Gastrocnemius medialis (tissue), 4 donors: ENCODE measurements around the gene TMEM255B. TPM values are rescaled to one million over a fixed set of nuclear protein-coding genes. Genes with fewer than 3 reads are reported as not detected.

ENCODE experiments used
- ATAC-seq, 2 donors: fragments of 150-250 bp; one replicate each; pipeline ENCODE4 v1.9.1; 2016
- DNase-seq, 2 donors: peaks; one replicate each; pipeline ENCODE4 v3.0.0-alpha.2; 2019
- H3K27ac ChIP-seq, 4 donors: fragments of 200-600 bp; sonication (generic); 1 replicate in 1 of 4; 2 replicates in 3 of 4; pipeline ENCODE4 v1.5.1; 2016 to 2018; ENCODE audit warnings: mild to moderate bottlenecking in 2 of 4, moderate library complexity in 1 of 4
- H3K27me3 ChIP-seq, 3 donors: fragments of 200-600 bp; sonication (generic) in 2 of 3; 1 replicate in 1 of 3; 2 replicates in 2 of 3; pipeline versions ENCODE4 v1.5.1 to v1.6.0; 2016 to 2019; ENCODE audit warnings: mild to moderate bottlenecking in 1 of 3, moderate library complexity in 1 of 3
- H3K36me3 ChIP-seq, 2 donors: fragments of 200-600 bp; sonication (generic) in 1 of 2; one replicate each; pipeline ENCODE4 v1.5.1; 2017 to 2018
- H3K4me1 ChIP-seq, 2 donors: fragments of 200-600 bp; sonication (generic) in 1 of 2; one replicate each; pipeline ENCODE4 v1.5.1; 2016 to 2017; ENCODE audit warnings: mild to moderate bottlenecking in 2 of 2
- H3K4me3 ChIP-seq, 4 donors: fragments of 200-600 bp; sonication (generic) in 3 of 4; 1 replicate in 1 of 4; 2 replicates in 3 of 4; pipeline ENCODE4 v1.5.1; 2016 to 2019; ENCODE audit warnings: mild to moderate bottlenecking in 2 of 4
- H3K9me3 ChIP-seq, 3 donors: fragments of 200-600 bp; sonication (generic) in 2 of 3; 1 replicate in 1 of 3; 2 replicates in 2 of 3; pipeline ENCODE4 v1.5.1; 2016 to 2019
- CTCF ChIP-seq, 5 experiments: fragments of 450-650 bp in 3 of 5; fragments of 200-600 bp in 2 of 5; sonication (generic) in 2 of 5; IDR thresholded peaks in 4 of 5; conservative IDR thresholded peaks in 1 of 5; 1 replicate in 4 of 5; 2 replicates in 1 of 5; pipeline ENCODE4 v1.5.1; 2016 to 2019; ENCODE audit warnings: antibody characterized with exemption in 5 of 5, mild to moderate bottlenecking in 3 of 5, moderate library complexity in 3 of 5
- POLR2A ChIP-seq, 2 donors: fragments of 450-650 bp; IDR thresholded peaks; one replicate each; pipeline ENCODE4 v1.6.1; 2017; ENCODE audit warnings: antibody characterized with exemption in 2 of 2, mild to moderate bottlenecking in 2 of 2, moderate library complexity in 2 of 2
- in situ Hi-C, 4 donors: fragments of 200-750 bp; cut with MboI; loops; one replicate each; pipeline versions ENCODE4 v1.15.0 to v1.8.0; 2017; ENCODE audit warnings: low sequenced_read_pairs in 4 of 4
- intact Hi-C: fragments of 100-400 bp; cut with DNase I; formaldehyde crosslinking; loops from one replicate; pipeline ENCODE4 v1.15.1; 2023; ENCODE audit warnings: low total_unique reads
- total RNA-seq, 4 donors: library from RNA; depleted of rRNA; stranded (reverse); fragments of >200 nt; gene quantifications; one replicate each; pipeline versions ENCODE4 v1.1.0 to v1.2.3, GENCODE V29; 2016

Gene TMEM255B
- total RNA-seq, 4 donors from 2014 or later: 0.36 to 1.8 (median 0.59) TPM

GRCh38 chr13:113810640-113811039, 51.6 kb downstream of the TMEM255B start:
- ATAC-seq: no peak
- no peak overlapping the region for H3K4me3 ChIP-seq
- no peaks in the 10 kb centered on the region for H3K36me3 ChIP-seq
- in situ Hi-C loops (no loop called here), intact Hi-C loops (no loop called here)
- peaks cover 0 to 4% (median 0%) of the 10 kb centered on the region in 3 donors for H3K9me3 ChIP-seq
- no peak overlapping the region for H3K27ac ChIP-seq
- DNase-seq: no peak
- H3K4me1 ChIP-seq: no peaks in the 10 kb centered on the region
- H3K27me3 ChIP-seq: no peaks in the 10 kb centered on the region
- no peak for TF ChIP-seq CTCF (IDR thresholded peaks at IDR 0.05 in 4 of 5, conservative IDR thresholded peaks at IDR 0.05 in 1 of 5)
- TF ChIP-seq POLR2A (IDR thresholded peaks at IDR 0.05): no peak

DNA sequence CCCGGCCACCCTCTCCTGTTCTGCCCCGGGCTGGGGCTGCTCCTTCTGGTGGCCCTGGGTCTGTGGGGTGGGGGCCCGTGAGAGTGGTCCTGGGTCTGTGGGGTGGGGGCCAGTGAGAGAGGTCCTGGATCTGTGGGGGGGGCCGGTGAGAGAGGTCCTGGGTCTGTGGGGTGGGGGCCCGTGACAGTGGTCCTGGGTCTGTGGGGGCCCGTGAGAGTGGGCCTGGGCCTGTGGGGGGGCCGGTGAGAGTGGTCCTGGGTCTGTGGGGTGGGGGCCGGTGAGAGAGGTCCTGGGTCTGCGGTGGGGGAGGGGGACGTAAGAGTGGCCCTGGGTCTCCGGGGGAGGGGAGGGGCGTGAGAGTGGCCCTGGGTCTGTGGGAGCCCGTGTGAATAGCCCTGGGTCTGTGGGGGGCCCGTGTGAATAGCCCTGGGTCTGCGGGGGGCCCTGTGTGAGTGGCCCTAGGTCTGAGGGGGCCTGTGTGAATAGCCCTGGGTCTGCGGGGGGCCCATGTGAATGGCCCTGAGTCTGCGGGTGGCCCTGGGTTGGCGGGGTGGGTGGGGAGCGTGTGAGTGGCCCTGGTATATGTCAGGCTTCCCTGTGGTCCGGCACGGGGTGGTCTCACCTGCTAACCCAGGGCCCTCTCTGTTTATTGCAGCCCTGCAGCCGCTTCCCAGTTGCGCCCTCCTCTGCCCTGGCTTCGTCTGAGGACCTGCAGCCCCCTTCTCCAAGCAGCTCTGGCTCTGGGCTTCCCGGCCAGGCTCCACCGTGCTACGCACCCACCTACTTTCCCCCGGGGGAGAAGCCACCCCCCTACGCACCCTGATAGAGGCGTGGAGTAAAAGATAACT, 52.3 kb downstream of the TMEM255B start:
- H3K27me3 ChIP-seq: no peaks in the 10 kb centered on the region
- TF ChIP-seq POLR2A (IDR thresholded peaks at IDR 0.05): no peak
- TF ChIP-seq CTCF (IDR thresholded peaks at IDR 0.05 in 4 of 5, conservative IDR thresholded peaks at IDR 0.05 in 1 of 5): no peak
- ATAC-seq (no peak), DNase-seq (no peak)
- no peaks in the 10 kb centered on the region for H3K36me3 ChIP-seq
- no peak overlapping the region for H3K27ac ChIP-seq
- H3K9me3 ChIP-seq: peaks cover 0 to 4% (median 0%) of the 10 kb centered on the region in 3 donors
- intact Hi-C loops: no loop called here
- no peak overlapping the region for H3K4me3 ChIP-seq
- H3K4me1 ChIP-seq: no peaks in the 10 kb centered on the region
- in situ Hi-C loops: no loop called here

DNA sequence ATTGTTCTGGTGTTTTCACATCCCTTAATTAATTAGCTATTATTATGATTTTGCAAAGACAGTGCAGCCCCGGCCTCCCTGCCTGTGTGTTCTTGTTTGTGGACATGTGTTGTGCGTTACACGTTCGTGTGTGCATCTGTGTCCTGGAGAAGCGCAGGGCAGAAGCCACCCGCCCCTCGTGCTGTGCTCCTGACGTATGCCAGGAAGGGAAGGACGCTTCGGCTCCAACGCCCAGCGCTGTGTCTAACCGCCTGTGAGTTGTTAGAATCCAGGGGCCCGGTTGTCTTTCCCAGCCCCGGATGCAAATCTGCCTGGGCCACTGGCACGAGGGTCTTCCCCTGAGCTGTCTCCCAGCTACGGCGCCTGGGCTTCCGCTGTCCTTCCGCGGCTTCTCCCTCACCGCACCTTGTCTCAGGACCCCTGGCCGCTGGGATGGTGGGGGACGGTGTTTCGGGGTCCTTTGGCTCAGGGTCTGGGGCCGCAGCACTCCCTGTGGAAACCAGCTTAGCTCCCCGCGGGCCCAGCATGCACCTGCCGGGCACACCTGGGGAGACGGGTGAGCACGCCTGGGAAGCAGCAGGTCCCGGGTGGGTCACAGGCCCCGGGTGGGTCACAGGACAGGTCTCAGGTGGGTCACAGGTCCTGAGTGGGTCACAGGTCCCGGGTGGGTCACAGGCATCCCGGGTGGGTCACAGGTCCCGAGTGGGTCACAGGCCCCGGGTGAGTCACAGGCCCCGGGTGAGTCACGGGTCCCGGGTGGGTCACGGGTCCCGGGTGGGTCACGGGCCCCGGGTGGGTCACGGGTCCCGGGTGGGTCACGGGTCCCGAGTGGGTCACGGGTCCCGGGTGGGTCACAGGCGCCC, 53.4 kb downstream of the TMEM255B start:
- intact Hi-C loops: no loop called here
- DNase-seq (no peak), ATAC-seq (no peak)

More for the DNA sequence above, 53.4 kb downstream of the TMEM255B start:
- Histone ChIP-seq H3K4me1 (peaks cover 0 to 7% of the 10 kb centered on the region in 2 donors), H3K27me3 (no peaks in the 10 kb centered on the region), H3K9me3 (peaks cover 0 to 4% (median 0%) of the 10 kb centered on the region in 3 donors), H3K4me3 (no peak overlapping the region), H3K36me3 (no peaks in the 10 kb centered on the region), H3K27ac (no peak overlapping the region)
- in situ Hi-C loops: no loop called here
- TF ChIP-seq POLR2A (IDR thresholded peaks at IDR 0.05) (no peak), CTCF (IDR thresholded peaks at IDR 0.05 in 4 of 5, conservative IDR thresholded peaks at IDR 0.05 in 1 of 5) (no peak)
